Measurements from ENCODE around the gene TPBG. TPM values are rescaled to one million over a fixed set of nuclear protein-coding genes. Genes with fewer than 3 reads are reported as not detected.
"Not testable (repeated sequence)": the region's sequence is repeated elsewhere in the genome, so short reads cannot be mapped to it uniquely, and the experiment has no call there.

TPBG gene
- total RNA-seq, 1 donor from 2014 or later: 4.9 TPM

- no peak for DNase-seq (ENCODE audit: low spot score)
- intact Hi-C loops (cut with DNase I): no loop called here
Observed at GRCh38 chr6:82371799-82372546, 8.4 kb downstream of the TPBG start.

DNA sequence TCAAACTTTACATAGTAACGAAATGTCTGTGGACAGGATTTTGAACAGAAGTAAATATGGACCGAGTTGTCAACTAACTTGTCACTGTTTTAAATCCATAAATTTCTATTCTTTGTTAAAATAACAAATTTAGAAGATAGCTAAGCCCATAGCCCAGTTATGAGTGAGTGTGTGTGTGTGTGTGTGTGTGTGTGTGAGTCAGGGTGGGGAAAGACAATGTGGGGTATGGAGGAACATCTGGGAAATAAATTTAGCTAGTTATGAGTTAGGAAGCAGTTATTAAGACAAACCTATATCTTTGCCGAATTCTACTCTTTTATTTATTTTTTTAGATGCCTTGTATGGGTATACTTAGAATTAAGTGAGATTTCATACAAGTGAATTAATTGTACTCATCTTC, 9.0 kb downstream of the TPBG start:
- intact Hi-C loops (cut with DNase I): no loop called here
- DNase-seq (ENCODE audit: low spot score): no peak

- DNase-seq (ENCODE audit: low spot score): no peak
- intact Hi-C loops (cut with DNase I): no loop called here
Observed at GRCh38 chr6:82374516-82374915, 10.9 kb downstream of the TPBG start.

- intact Hi-C loops (cut with DNase I): no loop called here
Observed at GRCh38 chr6:82376636-82377035, 13.0 kb downstream of the TPBG start.

GRCh38 chr6:82380566-82381185, 17.1 kb downstream of the TPBG start:
- no peak for DNase-seq (ENCODE audit: low spot score)
- intact Hi-C loops (cut with DNase I): no loop called here

More at GRCh38 chr6:82376636-82377035, 13.0 kb downstream of the TPBG start:
- no peak for DNase-seq (ENCODE audit: low spot score)

DNA sequence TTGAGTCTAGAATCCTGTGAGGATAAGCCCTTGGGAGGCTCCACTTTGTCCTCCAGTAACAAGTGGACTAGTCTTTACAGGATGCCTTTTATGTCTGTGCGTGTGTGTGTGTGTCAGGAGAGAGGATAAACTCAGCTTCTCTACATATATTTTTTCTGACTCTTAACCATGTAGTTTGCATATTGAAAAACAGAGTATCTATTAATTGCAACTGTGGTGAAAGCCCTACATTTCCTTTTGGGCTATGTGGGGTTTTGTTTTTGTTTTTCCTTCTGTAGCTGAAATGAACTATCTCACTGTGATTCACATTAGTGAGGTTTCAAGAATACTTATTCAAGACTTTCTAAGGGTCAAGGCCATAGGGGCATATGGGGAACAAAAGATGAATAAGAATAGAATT, 17.7 kb downstream of the TPBG start:
- intact Hi-C loops (cut with DNase I): no loop called here
- no peak for DNase-seq (ENCODE audit: low spot score)

GRCh38 chr6:82385102-82385501, 21.5 kb downstream of the TPBG start:
- no peak for DNase-seq (ENCODE audit: low spot score)
- intact Hi-C loops (cut with DNase I): no loop called here

DNA sequence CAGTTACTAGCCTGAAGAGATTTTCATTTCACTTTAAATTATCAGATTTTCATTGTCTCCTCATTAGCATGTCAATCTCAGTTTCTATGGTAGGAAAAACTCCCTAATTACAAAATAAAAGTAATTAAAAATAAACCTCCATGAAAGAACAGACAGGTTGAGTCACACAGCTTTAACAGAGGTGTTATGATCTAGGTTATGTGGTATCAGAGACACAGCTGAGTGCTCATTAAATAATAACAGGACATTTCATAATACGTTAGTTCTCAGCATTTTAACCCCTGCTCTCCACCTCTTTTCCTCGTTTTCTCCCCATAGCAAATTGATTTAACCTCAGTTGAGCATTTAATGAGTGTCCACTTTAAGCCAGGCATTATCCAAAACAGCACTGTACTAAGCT, 21.9 kb downstream of the TPBG start:
- intact Hi-C loops (cut with DNase I): no loop called here
- no peak for DNase-seq (ENCODE audit: low spot score)

GRCh38 chr6:82385961-82386360, 22.3 kb downstream of the TPBG start:
- intact Hi-C loops (cut with DNase I): no loop called here
- no peak for DNase-seq (ENCODE audit: low spot score)

- DNase-seq (ENCODE audit: low spot score); intact Hi-C loops (cut with DNase I): not testable (repeated sequence)
Observed at GRCh38 chr6:82394770-82395169, 31.2 kb downstream of the TPBG start.

DNA sequence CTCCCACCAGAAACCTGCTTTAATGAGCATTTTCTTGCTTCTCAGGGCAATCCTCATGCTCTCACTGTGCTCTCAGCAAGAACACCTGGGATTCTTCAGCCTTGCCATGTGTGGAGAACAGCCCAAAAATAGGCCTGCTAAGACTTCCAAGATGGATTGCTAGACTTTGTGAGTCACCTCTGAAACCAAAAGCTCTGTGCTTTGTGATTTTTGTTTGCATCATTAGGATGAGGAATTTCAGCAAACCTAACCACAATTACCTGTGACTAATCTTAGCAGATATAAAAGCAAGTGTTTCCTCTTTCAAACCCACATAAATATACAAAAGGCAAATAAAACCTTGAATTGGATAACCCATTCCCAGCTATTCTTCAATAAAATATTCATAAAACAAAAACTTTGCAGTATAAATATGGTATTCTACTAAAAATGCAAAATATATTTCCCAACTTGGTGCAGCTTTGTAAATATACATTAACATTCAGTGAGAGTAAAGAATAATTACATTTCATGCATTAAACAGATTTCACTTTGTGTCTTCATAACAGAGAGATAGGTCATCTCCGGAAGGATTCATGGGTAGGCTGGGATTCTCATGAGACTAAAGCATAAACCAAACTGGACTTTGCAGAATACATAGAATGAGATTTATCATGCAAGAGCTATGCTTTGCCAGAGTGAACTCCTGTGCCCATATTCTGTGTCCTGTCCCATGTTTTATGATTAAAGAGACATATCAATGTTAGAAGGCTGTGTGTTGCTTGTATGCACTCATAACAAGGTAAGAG, 33.5 kb downstream of the TPBG start:
- no peak for DNase-seq (ENCODE audit: low spot score)
- intact Hi-C loops (cut with DNase I): no loop called here

DNA sequence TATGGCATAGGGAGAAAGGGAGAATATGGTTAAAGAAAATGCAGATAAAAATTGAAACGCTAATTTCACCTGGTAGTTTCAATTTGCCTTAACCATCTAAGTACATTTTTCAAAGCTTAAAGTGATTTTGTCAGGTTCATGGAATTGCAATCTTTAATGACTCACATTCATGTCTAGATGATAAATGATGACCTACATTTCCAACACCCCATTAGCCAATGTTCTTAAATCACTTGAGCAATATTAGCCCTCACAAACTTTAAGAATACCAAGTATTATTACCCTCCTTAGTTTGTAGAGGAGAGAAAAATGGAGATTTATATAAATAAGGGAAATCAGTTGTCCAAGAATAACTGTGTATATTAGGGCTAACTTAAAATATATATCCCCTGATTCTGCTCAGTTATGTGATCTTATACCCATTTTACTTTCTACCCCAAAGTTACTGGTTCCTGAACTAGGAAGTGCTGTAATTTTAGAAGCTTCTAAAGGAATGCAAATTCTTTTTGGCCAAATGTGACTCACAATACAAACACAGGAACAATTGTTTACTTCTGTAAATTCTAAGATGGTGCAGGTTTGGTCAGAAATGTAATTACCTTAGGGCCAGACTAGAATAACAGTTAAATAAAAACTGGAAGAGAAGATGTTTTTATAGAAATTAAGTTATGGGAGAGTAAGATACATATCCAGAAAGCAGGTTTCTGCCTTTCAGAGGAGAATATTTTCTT, 34.5 kb downstream of the TPBG start:
- intact Hi-C loops (cut with DNase I): no loop called here
- DNase-seq (ENCODE audit: low spot score): no peak

- intact Hi-C loops (cut with DNase I): no loop called here
Observed at GRCh38 chr6:82408952-82409431, 45.4 kb downstream of the TPBG start.

GRCh38 chr6:82410151-82410648, 46.6 kb downstream of the TPBG start:
- intact Hi-C loops (cut with DNase I): no loop called here
- no peak for DNase-seq (ENCODE audit: low spot score)

More at GRCh38 chr6:82408952-82409431, 45.4 kb downstream of the TPBG start:
- no peak for DNase-seq (ENCODE audit: low spot score)

DNA sequence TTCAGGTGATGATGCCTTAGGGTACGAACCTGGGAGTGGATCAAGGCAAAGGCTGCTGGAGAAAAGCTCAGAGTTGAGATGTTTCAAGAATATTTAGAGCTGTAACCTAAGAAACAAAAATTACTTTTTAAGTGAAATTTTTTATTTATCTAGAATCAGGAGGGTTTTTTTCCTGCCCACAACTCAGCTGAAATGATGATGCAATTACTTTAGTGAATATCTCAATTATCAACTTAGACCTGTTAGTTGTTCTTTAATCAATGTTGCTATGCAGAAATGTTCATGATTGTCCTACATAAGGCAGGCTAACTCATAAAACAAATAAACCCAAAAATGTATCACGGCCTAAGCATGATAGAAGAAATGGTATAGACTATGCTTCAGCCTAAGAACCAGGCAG, 50.3 kb downstream of the TPBG start:
- intact Hi-C loops (cut with DNase I): no loop called here
- DNase-seq (ENCODE audit: low spot score): no peak

- intact Hi-C loops (cut with DNase I): no loop called here
Observed at GRCh38 chr6:82415820-82416219, 52.2 kb downstream of the TPBG start.

DNA sequence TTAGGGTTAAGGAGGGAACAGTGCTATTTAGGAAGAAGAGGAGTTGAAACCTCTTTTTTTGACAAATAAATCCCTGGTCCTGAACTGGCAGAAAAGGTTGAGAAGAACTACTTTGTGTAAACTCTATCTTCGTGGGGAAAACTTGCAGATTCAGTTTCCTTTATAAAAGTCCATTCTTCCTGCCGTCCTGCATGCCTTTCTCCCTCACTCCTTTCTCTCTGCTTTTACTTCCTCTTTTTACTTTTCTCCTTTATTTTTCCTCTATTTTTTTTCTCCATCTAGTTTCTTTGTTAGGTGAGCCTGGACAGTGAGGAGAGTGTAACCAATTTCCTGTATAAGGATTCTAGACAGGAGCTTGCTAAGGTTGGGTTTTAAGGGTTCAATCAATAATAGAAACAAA, 52.7 kb downstream of the TPBG start:
- intact Hi-C loops (cut with DNase I): no loop called here
- no peak for DNase-seq (ENCODE audit: low spot score)

More at GRCh38 chr6:82415820-82416219, 52.2 kb downstream of the TPBG start:
- no peak for DNase-seq (ENCODE audit: low spot score)

Data from cardiac septum (tissue), 1 donor.